OCI-LY3 (cell line): ENCODE results near the gene ZSWIM6.

Source experiments
- H2AFZ ChIP-seq: fragments of 200-600, 300-600 bp; shearing (Covaris generic); 2 replicates; pipeline ENCODE4 v1.6.0; 2014; ENCODE audit warnings: antibody characterized with exemption, low read depth, low read length
- H3K27ac ChIP-seq: fragments of 200-600, 300-600 bp; sonication (generic); 2 replicates; pipeline ENCODE4 v1.5.1; 2014; ENCODE audit warnings: mild to moderate bottlenecking, low read length, moderate library complexity, mixed read lengths
- H3K27me3 ChIP-seq: fragments of 200-600, 300-600 bp; sonication (generic); 2 replicates; pipeline ENCODE4 v1.6.1; 2014; ENCODE audit warnings: low read depth, low read length, mixed read lengths
- H3K36me3 ChIP-seq: fragments of 200-600, 300-600 bp; sonication (generic); replicated peaks from 2 replicates; pipeline ENCODE3; 2014; ENCODE audit warnings: low read depth, low read length, mixed read lengths
- H3K4me1 ChIP-seq: fragments of 300-600, 200-600 bp; sonication (generic); 2 replicates; pipeline ENCODE4 v1.6.1; 2014; ENCODE audit warnings: low read length, mixed read lengths
- H3K4me2 ChIP-seq: fragments of 200-600, 300-600 bp; sonication (generic); 2 replicates; pipeline ENCODE4 v1.6.1; 2014; ENCODE audit warnings: low read length, mixed read lengths
- H3K4me3 ChIP-seq: fragments of 300-600, 200-600 bp; sonication (generic); 2 replicates; pipeline ENCODE4 v1.5.1; 2014; ENCODE audit warnings: antibody characterized with exemption, mild to moderate bottlenecking, low read length, moderate library complexity
- H3K79me2 ChIP-seq: fragments of 300-600, 200-600 bp; shearing (Covaris generic); 2 replicates; pipeline ENCODE4 v1.6.1; 2014; ENCODE audit warnings: mild to moderate bottlenecking, low read length, mixed read lengths
- H3K9ac ChIP-seq: fragments of 300-600, 200-600 bp; shearing (Covaris generic); 2 replicates; pipeline ENCODE4 v1.6.0; 2014; ENCODE audit warnings: mild to moderate bottlenecking, low read length, moderate library complexity
- H3K9me3 ChIP-seq: fragments of 200-600, 300-600 bp; shearing (Covaris generic); 2 replicates; pipeline ENCODE4 v1.6.1; 2014; ENCODE audit warnings: low read length, mixed read lengths; ENCODE audit not compliant: insufficient read depth
- H4K20me1 ChIP-seq: fragments of 200-600, 300-600 bp; sonication (generic); 2 replicates; pipeline ENCODE4 v1.6.1; 2016; ENCODE audit warnings: low read length, mixed read lengths; ENCODE audit not compliant: insufficient read depth
- CTCF ChIP-seq: fragments of 200-600, 300-600 bp; sonication (generic); IDR thresholded peaks from 2 replicates; pipeline ENCODE4 v1.5.1; 2014; ENCODE audit warnings: antibody characterized with exemption, low read length, low read depth
- EZH2phosphoT487 ChIP-seq: fragments of 200-600 bp; shearing (Covaris generic); IDR thresholded peaks from 2 replicates; pipeline ENCODE4 v1.6.1; 2018; ENCODE audit warnings: antibody characterized with exemption, mixed run types, low read depth

The ZSWIM6 gene

GRCh38 chr5:61347080-61347479, 15.0 kb downstream of the ZSWIM6 start:
- no peaks in the 10 kb centered on the region for H3K4me1 ChIP-seq
- no peak overlapping the region for H3K9ac ChIP-seq
- H3K4me2 ChIP-seq, result no peak overlapping the region
- H3K79me2 ChIP-seq, result peaks cover 25% of the 10 kb centered on the region
- no peaks in the 10 kb centered on the region for H3K27me3 ChIP-seq
- H3K4me3 ChIP-seq, result no peak overlapping the region
- H3K27ac ChIP-seq, result no peak overlapping the region
- peaks cover 17% of the 10 kb centered on the region; the same call in 1 of the 2 replicates for H4K20me1 ChIP-seq
- no peak overlapping the region for H2AFZ ChIP-seq
- H3K36me3 ChIP-seq, result no peaks in the 10 kb centered on the region
- H3K9me3 ChIP-seq, result no peaks in the 10 kb centered on the region
- no peak for TF ChIP-seq CTCF
- no peak for TF ChIP-seq EZH2phosphoT487

DNA sequence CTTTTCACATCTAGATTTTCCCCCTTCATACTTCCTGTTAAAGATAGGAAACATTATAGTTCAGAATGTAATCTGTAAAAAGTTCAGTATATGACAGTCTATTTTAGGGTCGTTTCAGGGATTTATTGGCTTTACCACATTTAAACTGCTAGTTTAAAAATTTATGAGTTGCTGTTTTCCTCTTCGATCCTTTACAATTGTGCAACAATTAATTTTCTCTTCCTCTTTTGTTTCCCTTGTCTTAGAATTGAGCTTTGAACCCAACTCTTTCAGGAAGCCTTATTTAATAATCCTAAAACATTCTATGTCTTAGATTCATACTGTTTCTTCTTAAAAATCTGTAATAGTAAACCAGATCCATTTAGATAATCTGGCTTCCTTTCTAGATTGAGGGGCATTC, 16.4 kb downstream of the ZSWIM6 start:
- H4K20me1 ChIP-seq, result peaks cover 24% of the 10 kb centered on the region; the same call in 1 of the 2 replicates
- H3K27ac ChIP-seq, result no peak overlapping the region
- no peak overlapping the region for H3K9ac ChIP-seq
- TF ChIP-seq EZH2phosphoT487 (no peak), CTCF (no peak)
- no peak overlapping the region for H3K4me2 ChIP-seq
- H2AFZ ChIP-seq, result no peak overlapping the region
- no peaks in the 10 kb centered on the region for H3K27me3 ChIP-seq
- H3K4me1 ChIP-seq, result no peaks in the 10 kb centered on the region
- no peak overlapping the region for H3K4me3 ChIP-seq
- peaks cover 31% of the 10 kb centered on the region for H3K79me2 ChIP-seq
- no peaks in the 10 kb centered on the region for H3K36me3 ChIP-seq
- H3K9me3 ChIP-seq, result no peaks in the 10 kb centered on the region

GRCh38 chr5:61349935-61350334, 17.9 kb downstream of the ZSWIM6 start:
- Histone ChIP-seq H3K79me2 (peaks cover 27% of the 10 kb centered on the region), H3K9me3 (no peaks in the 10 kb centered on the region), H2AFZ (no peak overlapping the region), H3K9ac (no peak overlapping the region), H3K4me2 (no peak overlapping the region), H3K36me3 (no peaks in the 10 kb centered on the region), H3K4me1 (no peaks in the 10 kb centered on the region), H3K27me3 (no peaks in the 10 kb centered on the region), H3K27ac (no peak overlapping the region), H3K4me3 (no peak overlapping the region), H4K20me1 (peaks cover 26% of the 10 kb centered on the region; the same call in 1 of the 2 replicates)
- no peak for TF ChIP-seq CTCF
- TF ChIP-seq EZH2phosphoT487, result no peak

GRCh38 chr5:61350535-61350934, 18.5 kb downstream of the ZSWIM6 start:
- Histone ChIP-seq H2AFZ (no peak overlapping the region), H3K27me3 (no peaks in the 10 kb centered on the region), H3K27ac (no peak overlapping the region), H3K4me3 (no peak overlapping the region), H4K20me1 (peaks cover 26% of the 10 kb centered on the region; the same call in 1 of the 2 replicates), H3K79me2 (peaks cover 29% of the 10 kb centered on the region), H3K9ac (no peak overlapping the region), H3K4me1 (no peaks in the 10 kb centered on the region), H3K4me2 (no peak overlapping the region), H3K9me3 (no peaks in the 10 kb centered on the region), H3K36me3 (no peaks in the 10 kb centered on the region)
- TF ChIP-seq CTCF (no peak), EZH2phosphoT487 (no peak)
